VCaP (cell line): ENCODE data around the gene CACNB1.

Experiments
- H3K27ac ChIP-seq: fragments of 450-650 bp; 2 replicates; pipeline ENCODE4 v1.5.1; 2017
- CTCF ChIP-seq: fragments of 450-650 bp; conservative IDR thresholded peaks from 2 replicates; pipeline ENCODE4 v1.5.1; 2017; ENCODE audit warnings: mild to moderate bottlenecking, moderate library complexity

Gene CACNB1

GRCh38 chr17:39219647-39220154, 22.2 kb upstream of the CACNB1 start:
- no peak overlapping the region for H3K27ac ChIP-seq
- TF ChIP-seq CTCF = no peak

GRCh38 chr17:39218906-39219305, 21.4 kb upstream of the CACNB1 start:
- TF ChIP-seq CTCF = no peak
- H3K27ac ChIP-seq = no peak overlapping the region

GRCh38 chr17:39217734-39218369, 20.4 kb upstream of the CACNB1 start:
- TF ChIP-seq CTCF = no peak
- no peak overlapping the region for H3K27ac ChIP-seq

- H3K27ac ChIP-seq = no peak overlapping the region
- no peak for TF ChIP-seq CTCF
Observed at GRCh38 chr17:39213852-39214251, 16.4 kb upstream of the CACNB1 start.

- no peak overlapping the region for H3K27ac ChIP-seq
- no peak for TF ChIP-seq CTCF
Observed at GRCh38 chr17:39212841-39213480, 15.5 kb upstream of the CACNB1 start.

- no peak overlapping the region for H3K27ac ChIP-seq
- no peak for TF ChIP-seq CTCF
Observed at GRCh38 chr17:39212195-39212810, 14.8 kb upstream of the CACNB1 start.

- peak overlapping the region; percentile 15; the same call in 1 of the 2 replicates for H3K27ac ChIP-seq
- TF ChIP-seq CTCF = no peak
Observed at GRCh38 chr17:39210093-39210434, 12.6 kb upstream of the CACNB1 start.
